HG03025 (cell line): Measurements from ENCODE around the gene C16orf46.

Experiments used
- ATAC-seq: cut with Tn5 transposase; IDR thresholded peaks from one replicate; pipeline ENCODE4 v1.9.1; 2021; ENCODE audit warnings: mild to moderate bottlenecking, moderate library complexity; ENCODE audit not compliant: unreplicated experiment, low FRiP score

C16orf46 gene

DNA sequence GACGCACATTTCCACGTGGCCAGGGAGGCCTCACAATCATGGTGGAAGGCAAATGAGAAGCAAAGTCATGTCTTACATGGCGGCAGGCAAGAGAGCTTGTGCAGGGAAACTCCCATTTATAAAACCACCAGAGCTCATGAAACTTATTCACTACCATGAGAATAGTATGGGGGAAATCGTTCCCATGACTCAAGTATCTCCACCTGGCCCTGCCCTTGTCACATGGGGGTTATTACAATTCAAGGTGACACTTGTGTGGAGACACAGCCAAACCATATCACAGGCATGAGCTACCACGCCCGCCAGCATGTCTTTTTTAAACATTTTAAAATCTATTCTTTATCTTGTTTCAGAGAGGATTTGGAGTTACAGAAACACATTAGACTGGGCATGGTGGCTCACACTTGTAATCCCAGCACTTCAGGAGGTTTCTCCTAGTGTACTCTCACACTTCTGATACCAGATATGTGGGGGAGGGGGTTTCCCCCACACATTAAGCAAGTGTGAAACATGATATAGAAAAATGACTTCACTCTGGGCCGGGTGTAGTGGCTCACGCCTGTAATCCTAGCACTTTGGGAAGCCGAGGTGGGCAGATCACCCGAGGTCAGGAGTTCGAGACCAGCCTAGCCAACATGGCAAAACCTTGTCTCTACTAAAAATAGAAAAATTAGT is 47.0 kb downstream of the C16orf46 start:
- no peak for ATAC-seq

DNA sequence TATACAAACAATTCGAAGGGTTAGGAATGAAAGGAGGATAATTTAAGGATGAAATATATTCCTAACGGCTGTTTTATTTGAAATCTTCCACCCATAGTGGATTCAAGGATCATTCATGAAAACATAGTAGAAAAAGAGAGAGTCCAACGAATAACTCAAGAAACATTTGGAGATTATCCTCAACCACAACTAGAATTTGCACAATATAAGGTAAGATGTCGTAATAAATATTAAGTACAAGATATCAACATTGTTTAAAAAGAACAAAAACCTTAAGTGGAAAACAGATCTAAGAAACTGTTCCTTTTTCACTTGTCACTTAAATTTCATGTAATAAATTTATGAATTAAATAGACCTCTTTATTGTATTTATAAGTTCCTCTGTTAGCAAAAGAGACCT is 50.6 kb downstream of the C16orf46 start:
- ATAC-seq = no peak

DNA sequence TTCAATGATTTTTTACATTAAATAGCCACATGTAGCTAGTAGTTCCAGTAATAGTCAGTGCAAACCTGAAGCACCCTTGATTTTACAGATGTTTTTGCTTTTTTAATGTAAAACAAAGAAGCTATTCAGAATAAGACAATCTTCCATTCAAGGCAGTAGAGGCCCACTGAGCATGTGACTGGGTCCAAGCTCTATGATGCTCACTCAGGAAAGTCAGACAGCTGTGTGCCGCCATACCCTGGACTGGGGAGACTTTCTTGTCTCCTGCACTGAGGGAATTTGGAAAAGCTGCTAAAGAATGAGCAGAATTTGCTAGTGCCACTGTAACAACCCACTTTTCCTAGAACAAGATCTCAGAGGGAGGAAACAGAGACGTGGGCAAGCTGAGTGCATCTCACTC is 58.5 kb downstream of the C16orf46 start:
- ATAC-seq = no peak

DNA sequence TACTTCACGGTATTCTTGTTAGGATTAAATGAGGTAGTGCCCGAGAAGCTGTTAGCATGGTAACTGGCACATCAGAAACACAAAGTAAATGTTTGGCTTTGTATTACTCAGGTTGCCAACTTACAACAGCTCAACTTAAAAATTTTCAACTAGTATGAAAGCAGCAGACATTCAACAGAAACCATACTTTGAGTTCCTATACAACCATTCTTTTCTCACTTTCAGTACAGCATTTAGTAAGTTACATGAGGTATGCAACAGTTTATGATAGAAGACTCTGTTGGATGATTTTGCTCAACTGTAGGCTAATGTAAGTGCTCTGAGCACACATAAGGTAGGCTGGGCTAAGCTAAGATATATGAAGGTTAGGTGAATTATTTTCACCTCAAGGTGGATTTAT is 62.4 kb downstream of the C16orf46 start:
- peak; percentile 56 for ATAC-seq

DNA sequence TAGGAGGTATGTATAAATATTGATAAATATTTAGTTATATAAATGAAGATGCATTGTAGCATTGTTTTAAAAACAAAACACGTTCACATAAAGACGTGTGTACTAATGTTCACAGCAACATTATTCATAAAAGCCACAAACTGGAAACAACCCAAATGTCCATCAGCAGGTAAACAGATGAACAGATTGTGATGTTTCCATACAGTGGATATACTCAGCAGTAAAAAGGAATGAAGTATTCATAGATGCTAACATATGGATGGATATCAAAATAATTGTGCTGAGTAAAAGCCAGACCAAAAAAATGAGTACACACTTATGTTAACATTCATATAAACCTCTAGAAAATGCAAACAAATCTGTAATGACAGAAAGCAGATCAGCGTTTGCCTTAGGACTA is 64.1 kb downstream of the C16orf46 start:
- no peak for ATAC-seq
